ENCODE measurements around the gene PCBP3. TPM values are rescaled to one million over a fixed set of nuclear protein-coding genes. Genes with fewer than 3 reads are reported as not detected.

Gene PCBP3
- polyA plus RNA-seq, 3 donors = 1.7 to 2.5 (median 2.4) TPM

- DNase-seq (ENCODE audit: extremely low read depth in 1 of 11, low read depth in 9 of 11, low spot score in 4 of 11) = peak in 5 of 11 donors; percentile 70 to 79 (median 77)
Measured at GRCh38 chr21:45981151-45982091, 337.9 kb downstream of the PCBP3 start, which contains the start of gene COL6A1. COL6A1 (plus strand) TSS chr21:45981770; CDS start chr21:45981851, 81 bp downstream.

- peak in 1 of 11 donors; percentile 14 for DNase-seq (ENCODE audit: extremely low read depth in 1 of 11, low read depth in 9 of 11, low spot score in 4 of 11)
Measured at GRCh38 chr21:45982092-45982757, 338.7 kb downstream of the PCBP3 start.

- no peak for DNase-seq (ENCODE audit: extremely low read depth in 1 of 11, low read depth in 9 of 11, low spot score in 4 of 11)
Measured at GRCh38 chr21:45982758-45983648, 339.5 kb downstream of the PCBP3 start.

- no peak for DNase-seq (ENCODE audit: extremely low read depth in 1 of 11, low read depth in 9 of 11, low spot score in 4 of 11)
Measured at GRCh38 chr21:45983649-45983965, 340.1 kb downstream of the PCBP3 start.

- DNase-seq (ENCODE audit: extremely low read depth in 1 of 11, low read depth in 9 of 11, low spot score in 4 of 11) = no peak
Measured at GRCh38 chr21:45983981-45984551, 340.5 kb downstream of the PCBP3 start.

GRCh38 chr21:45984584-45985095 is 341.1 kb downstream of the PCBP3 start:
- no peak for DNase-seq (ENCODE audit: extremely low read depth in 1 of 11, low read depth in 9 of 11, low spot score in 4 of 11)

GRCh38 chr21:45985471-45986315 is 342.2 kb downstream of the PCBP3 start:
- DNase-seq (ENCODE audit: extremely low read depth in 1 of 11, low read depth in 9 of 11, low spot score in 4 of 11) = no peak

- no peak for DNase-seq (ENCODE audit: extremely low read depth in 1 of 11, low read depth in 9 of 11, low spot score in 4 of 11)
Measured at GRCh38 chr21:45986316-45987051, 343.0 kb downstream of the PCBP3 start.

GRCh38 chr21:45987121-45987711 is 343.7 kb downstream of the PCBP3 start:
- no peak for DNase-seq (ENCODE audit: extremely low read depth in 1 of 11, low read depth in 9 of 11, low spot score in 4 of 11)

GRCh38 chr21:45988366-45989347 is 345.1 kb downstream of the PCBP3 start:
- DNase-seq (ENCODE audit: extremely low read depth in 1 of 11, low read depth in 9 of 11, low spot score in 4 of 11) = no peak

- no peak for DNase-seq (ENCODE audit: extremely low read depth in 1 of 11, low read depth in 9 of 11, low spot score in 4 of 11)
Measured at GRCh38 chr21:45989355-45990048, 346.0 kb downstream of the PCBP3 start.

- DNase-seq (ENCODE audit: extremely low read depth in 1 of 11, low read depth in 9 of 11, low spot score in 4 of 11) = no peak
Measured at GRCh38 chr21:45990049-45990711, 346.7 kb downstream of the PCBP3 start.

- no peak for DNase-seq (ENCODE audit: extremely low read depth in 1 of 11, low read depth in 9 of 11, low spot score in 4 of 11)
Measured at GRCh38 chr21:45990741-45991605, 347.4 kb downstream of the PCBP3 start.
